Cardiac septum (tissue), 1 donor: ENCODE measurements around the gene GOLGA6C. TPM values are rescaled to one million over a fixed set of nuclear protein-coding genes. Genes with fewer than 3 reads are reported as not detected.
"Not testable (repeated sequence)": the region's sequence is repeated elsewhere in the genome, so short reads cannot be mapped to it uniquely, and the experiment has no call there.

Source experiments
- DNase-seq: peaks from one replicate; pipeline ENCODE4 v3.0.0-alpha.2; 2020; ENCODE audit warnings: low spot score
- intact Hi-C: fragments of 100-400 bp; cut with DNase I; formaldehyde crosslinking; loops from one replicate; pipeline ENCODE4 v1.14.0; 2022
- total RNA-seq: library from RNA; stranded (reverse); fragmentation: NEBNext Ultra II Directional; extraction: Animal tissue kit (Norgen Biotek cat#: 25700); gene quantifications from one replicate; pipeline ENCODE4 v1.2.1, GENCODE V29; 2021
- donor health status: DM: no; HTN: no; CAD: no.

Gene GOLGA6C
- total RNA-seq, 1 donor from 2014 or later = not detected

GRCh38 chr15:75302318-75302717 is 44.2 kb downstream of the GOLGA6C start:
- intact Hi-C loops = loop anchor here (10.0 kb wide), 1 partner anchor 278 kb away; the partner anchor contains the start of gene PPCDC
- DNase-seq = no peak

DNA sequence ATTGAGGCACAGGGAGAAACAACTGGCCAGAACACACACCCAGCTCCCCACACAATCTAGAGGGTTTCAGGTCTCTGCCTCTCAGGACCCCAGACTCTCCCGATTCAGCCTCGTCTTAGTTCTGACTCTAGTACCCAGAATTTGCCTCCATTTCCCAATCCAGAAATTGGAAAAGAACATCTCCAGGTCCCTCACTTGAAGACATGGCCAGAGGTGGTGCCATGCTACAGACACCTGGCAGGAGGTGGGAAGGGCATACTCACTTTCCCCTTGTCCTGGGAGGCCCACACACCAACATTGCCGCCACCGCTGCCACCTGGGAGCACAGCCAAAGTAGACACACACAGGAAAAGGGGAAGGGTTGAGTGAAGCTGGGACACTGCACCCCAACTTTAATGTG is 44.6 kb downstream of the GOLGA6C start:
- not testable (repeated sequence) for DNase-seq

GRCh38 chr15:75306188-75306587 is 48.1 kb downstream of the GOLGA6C start:
- no peak for DNase-seq
- intact Hi-C loops = loop anchor here (10.0 kb wide), 1 partner anchor 281 kb away; the partner anchor contains the start of gene PPCDC

More for the DNA sequence above, 44.6 kb downstream of the GOLGA6C start:
- intact Hi-C loops = loop anchor here (10.0 kb wide), 1 partner anchor 278 kb away; the partner anchor contains the start of gene PPCDC

- intact Hi-C loops = loop anchor here (10.0 kb wide), 1 partner anchor 283 kb away; the partner anchor contains the start of gene PPCDC
- no peak for DNase-seq
These were observed 49.8 kb downstream of the GOLGA6C start for GRCh38 chr15:75307778-75308390.

DNA sequence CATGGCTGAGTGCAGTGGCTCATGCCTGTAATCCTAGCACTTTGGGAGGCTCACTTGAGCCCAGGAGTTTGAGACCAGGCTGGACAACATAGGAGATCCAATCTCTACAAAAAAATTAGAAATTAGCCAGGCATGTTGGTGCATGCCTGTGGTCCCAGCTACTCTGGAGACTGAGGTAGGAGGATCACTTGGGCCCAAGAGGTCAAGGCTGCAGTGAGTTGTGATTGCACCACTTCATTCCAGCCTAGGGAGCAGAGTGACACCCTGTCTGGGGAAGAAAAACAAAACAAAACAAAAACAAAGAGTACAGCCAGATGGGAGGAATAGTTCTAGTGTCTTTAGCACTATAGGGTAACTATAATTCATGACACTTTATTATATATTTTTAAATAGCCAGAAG is 51.6 kb downstream of the GOLGA6C start:
- intact Hi-C loops = loop anchor here (10.0 kb wide), 1 partner anchor 285 kb away; the partner anchor contains the start of gene PPCDC

GRCh38 chr15:75312548-75312947 is 54.4 kb downstream of the GOLGA6C start:
- intact Hi-C loops, DNase-seq: not testable (repeated sequence)

More for the DNA sequence above, 51.6 kb downstream of the GOLGA6C start:
- no peak for DNase-seq

GRCh38 chr15:75313116-75313845 is 55.1 kb downstream of the GOLGA6C start:
- intact Hi-C loops = no loop called here
- no peak for DNase-seq

GRCh38 chr15:75314552-75315290 is 56.6 kb downstream of the GOLGA6C start:
- intact Hi-C loops = no loop called here
- peak; percentile 10 for DNase-seq

DNA sequence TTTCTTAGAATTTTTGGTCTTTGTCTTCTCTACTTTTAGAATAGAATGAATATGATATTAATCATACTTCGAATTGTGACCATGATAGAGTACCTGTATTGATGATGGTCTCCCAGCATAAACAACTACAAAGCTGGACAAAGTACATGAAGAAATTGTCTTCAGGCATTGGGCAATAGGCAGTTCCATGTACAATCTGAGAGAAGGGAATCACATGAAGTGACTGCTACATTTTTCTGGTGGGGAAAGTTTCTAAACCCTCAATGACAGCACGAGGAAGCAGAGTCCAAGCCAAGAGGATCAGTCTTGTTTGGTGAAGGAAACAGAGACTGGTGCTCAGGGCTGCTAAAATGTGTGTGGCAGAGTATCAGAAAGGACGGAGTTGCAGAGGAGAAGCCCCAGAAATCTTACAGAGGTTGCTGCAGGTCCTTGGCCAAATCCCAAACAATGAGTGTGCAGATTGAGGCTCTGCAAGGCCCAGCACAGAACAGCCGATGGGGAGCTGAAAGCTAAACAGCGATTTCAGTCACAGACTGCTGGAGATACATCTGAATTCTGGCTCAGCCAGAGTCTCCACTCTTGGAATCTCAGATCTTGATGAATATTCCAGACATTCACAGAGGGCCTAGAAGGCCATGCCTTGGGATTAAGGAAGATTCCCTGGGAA is 61.2 kb downstream of the GOLGA6C start:
- DNase-seq, intact Hi-C loops: not testable (repeated sequence)

Other genes with a start within 250 kb of the GOLGA6C start
- 7.2 TPM for gene PPCDC, start 234.7 kb upstream of the GOLGA6C start, total RNA-seq
- gene C15orf39, start 56.5 kb upstream of the GOLGA6C start, total RNA-seq = 12.9 TPM
- gene GOLGA6D, start 24.5 kb downstream of the GOLGA6C start, total RNA-seq = not detected
- gene COMMD4, start 77.7 kb downstream of the GOLGA6C start, total RNA-seq = 35.5 TPM
- gene NEIL1, start 88.7 kb downstream of the GOLGA6C start, total RNA-seq = 10.9 TPM
- gene MAN2C1, start 110.3 kb downstream of the GOLGA6C start, total RNA-seq = 153 TPM
- gene SIN3A, start 193.4 kb downstream of the GOLGA6C start, total RNA-seq = 30.6 TPM